Measurements from ENCODE around the gene NPPB.

- TF ChIP-seq TARDBP (IDR thresholded peaks at IDR 0.05) = no peak
- TF ChIP-seq SP1 (IDR thresholded peaks at IDR 0.05) = no peak
- no peak for TF ChIP-seq FOXK2 (IDR thresholded peaks at IDR 0.05)
- TF ChIP-seq HDGF (IDR thresholded peaks at IDR 0.05; ENCODE audit: borderline replicate concordance) = no peak
- TF ChIP-seq ELF4 (IDR thresholded peaks at IDR 0.05) = no peak
- TF ChIP-seq BHLHE40 (IDR thresholded peaks at IDR 0.05; ENCODE audit: borderline replicate concordance) = no peak
- no peak for TF ChIP-seq SUZ12 (IDR thresholded peaks at IDR 0.05)
- TF ChIP-seq LEF1 (IDR thresholded peaks at IDR 0.05; ENCODE audit: borderline replicate concordance) = no peak
- no peak for TF ChIP-seq FOXM1 (IDR thresholded peaks at IDR 0.05; ENCODE audit: borderline replicate concordance)
- TF ChIP-seq ARNT (IDR thresholded peaks at IDR 0.05) = no peak
These were observed 26.6 kb downstream of the NPPB start for GRCh38 chr1:11831945-11832725.

Measured in HEK293T (cell line).